BE2C (cell line): ENCODE results near the gene RNF19B.

Experiments used
- DNase-seq: peaks from one replicate; pipeline ENCODE4 v3.0.0-alpha.2; 2020
- H3K27me3 ChIP-seq: fragments of 250-450 bp; sonication (Bioruptor Pico); 2 replicates; pipeline ENCODE4 v1.5.1; 2020; ENCODE audit warnings: mild to moderate bottlenecking
- H3K36me3 ChIP-seq: fragments of 250-450 bp; sonication (Bioruptor Pico); 2 replicates; pipeline ENCODE4 v1.5.1; 2020; ENCODE audit warnings: mild to moderate bottlenecking
- H3K4me1 ChIP-seq: fragments of 250-450 bp; sonication (Bioruptor Pico); 2 replicates; pipeline ENCODE4 v1.5.1; 2020
- H3K4me3 ChIP-seq: 2 replicates; pipeline ENCODE4 v1.5.1; 2011; ENCODE audit warnings: low read depth, low read length
- H3K9me3 ChIP-seq: fragments of 250-450 bp; sonication (Bioruptor Pico); 2 replicates; pipeline ENCODE4 v1.5.1; 2020
- CTCF ChIP-seq: IDR thresholded peaks from 2 replicates; pipeline ENCODE4 v1.5.1; 2012; ENCODE audit warnings: mild to moderate bottlenecking, low read depth, low read length

Gene RNF19B

DNA sequence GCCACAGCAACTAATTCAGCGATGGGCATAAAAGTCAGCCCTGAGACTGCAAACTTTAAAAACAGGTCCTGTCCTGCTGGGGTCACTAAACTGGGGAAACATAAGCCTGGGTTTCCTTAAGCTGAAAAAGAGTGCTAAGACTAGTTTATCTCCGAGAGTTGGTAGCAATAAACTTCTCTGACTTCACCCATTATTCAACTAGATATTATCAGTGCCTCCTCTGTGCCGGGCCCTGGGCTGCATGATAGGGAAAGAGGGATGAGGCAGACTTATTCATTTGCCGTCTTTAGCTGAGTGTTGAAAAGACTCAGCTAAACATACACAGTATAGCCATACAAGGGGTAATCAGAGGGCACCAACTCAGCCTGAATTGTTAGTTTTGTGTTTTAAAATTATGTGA lies 39.0 kb upstream of the RNF19B start:
- DNase-seq, result no peak
- Histone ChIP-seq H3K4me1 (no peaks in the 10 kb centered on the region), H3K27me3 (no peaks in the 10 kb centered on the region), H3K4me3 (no peak overlapping the region), H3K9me3 (no peaks in the 10 kb centered on the region), H3K36me3 (peaks cover 3% of the 10 kb centered on the region; the same call in 1 of the 2 replicates)
- no peak for TF ChIP-seq CTCF

DNA sequence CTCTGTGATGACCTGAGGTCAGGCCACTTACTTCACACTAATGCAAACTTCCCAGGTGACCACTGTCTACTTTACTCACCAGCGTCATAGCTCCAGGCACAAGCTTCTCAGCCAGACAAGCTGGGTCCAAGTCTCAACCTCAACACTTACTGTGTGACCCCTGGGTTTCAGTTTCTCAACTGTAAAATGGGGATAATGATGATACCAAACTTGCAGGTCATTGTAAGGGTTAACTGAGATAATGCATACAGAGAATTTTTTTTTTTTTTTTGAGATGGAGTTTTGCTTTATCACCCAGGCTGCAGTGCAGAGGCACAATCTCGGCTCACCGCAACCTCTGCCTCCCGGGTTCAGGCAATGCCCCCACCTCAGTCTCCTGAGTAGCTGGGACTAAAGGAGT lies 37.4 kb upstream of the RNF19B start:
- no peak for TF ChIP-seq CTCF
- Histone ChIP-seq H3K4me3 (no peak overlapping the region), H3K9me3 (no peaks in the 10 kb centered on the region), H3K27me3 (no peaks in the 10 kb centered on the region), H3K36me3 (no peaks in the 10 kb centered on the region), H3K4me1 (no peaks in the 10 kb centered on the region)
- DNase-seq, result no peak

GRCh38 chr1:33001282-33001681 lies 36.7 kb upstream of the RNF19B start:
- TF ChIP-seq CTCF, result no peak
- Histone ChIP-seq H3K4me3 (no peak overlapping the region), H3K9me3 (no peaks in the 10 kb centered on the region), H3K36me3 (no peaks in the 10 kb centered on the region), H3K4me1 (no peaks in the 10 kb centered on the region), H3K27me3 (no peaks in the 10 kb centered on the region)
- no peak for DNase-seq

DNA sequence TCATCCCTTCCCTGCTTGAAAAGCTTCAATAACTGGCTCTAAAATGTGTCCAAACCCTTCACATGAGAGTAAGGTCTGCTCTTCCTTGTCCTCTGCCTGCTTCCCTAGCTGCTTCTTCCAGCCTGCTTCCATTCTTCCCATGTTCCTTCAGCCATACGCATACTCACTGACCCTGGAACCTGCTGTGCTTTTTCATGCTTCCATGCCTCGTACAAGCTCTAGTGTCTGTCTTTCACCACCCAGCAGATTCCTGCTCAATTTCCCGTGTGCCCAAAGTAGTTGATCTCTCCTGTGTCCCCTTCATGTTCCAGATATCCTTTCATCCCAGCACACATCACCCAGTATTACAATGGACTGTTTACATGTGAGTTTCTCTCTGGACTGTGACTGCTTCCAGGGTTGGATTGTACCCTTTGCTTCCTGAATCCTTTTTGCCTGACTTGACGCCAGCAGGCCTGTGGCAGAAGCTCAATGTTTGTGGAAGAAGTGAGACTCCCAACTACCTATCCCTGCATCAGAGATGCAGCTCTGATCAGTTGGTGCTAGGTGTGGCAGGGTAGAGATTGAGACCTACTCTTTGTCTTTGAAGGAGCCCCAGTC lies 35.9 kb upstream of the RNF19B start:
- Histone ChIP-seq H3K4me1 (no peaks in the 10 kb centered on the region), H3K9me3 (no peaks in the 10 kb centered on the region), H3K36me3 (no peaks in the 10 kb centered on the region), H3K4me3 (no peak overlapping the region), H3K27me3 (no peaks in the 10 kb centered on the region)
- no peak for DNase-seq
- no peak for TF ChIP-seq CTCF

DNA sequence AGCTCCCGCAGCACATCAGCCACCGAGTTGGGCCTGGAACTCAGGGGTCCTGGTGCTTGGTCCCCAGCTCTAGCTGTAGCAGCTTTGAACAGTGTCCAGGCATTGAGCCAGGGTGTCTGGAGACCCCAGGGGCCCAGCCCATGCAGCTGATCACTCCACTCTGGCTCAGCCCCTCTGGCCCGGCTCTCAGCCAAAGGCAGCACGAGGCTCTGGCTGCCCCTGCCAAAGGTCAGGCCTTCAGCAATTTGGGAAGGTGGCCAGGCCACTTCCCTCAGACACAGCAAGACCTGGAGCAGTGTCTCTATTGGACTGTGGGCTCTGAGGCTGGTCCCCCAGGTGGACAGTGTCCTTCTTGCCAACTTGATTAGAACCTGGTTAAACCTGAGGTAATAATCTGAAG lies 34.4 kb upstream of the RNF19B start:
- Histone ChIP-seq H3K4me3 (no peak overlapping the region), H3K36me3 (no peaks in the 10 kb centered on the region), H3K9me3 (no peaks in the 10 kb centered on the region), H3K4me1 (no peaks in the 10 kb centered on the region), H3K27me3 (no peaks in the 10 kb centered on the region)
- TF ChIP-seq CTCF, result no peak
- DNase-seq, result no peak

DNA sequence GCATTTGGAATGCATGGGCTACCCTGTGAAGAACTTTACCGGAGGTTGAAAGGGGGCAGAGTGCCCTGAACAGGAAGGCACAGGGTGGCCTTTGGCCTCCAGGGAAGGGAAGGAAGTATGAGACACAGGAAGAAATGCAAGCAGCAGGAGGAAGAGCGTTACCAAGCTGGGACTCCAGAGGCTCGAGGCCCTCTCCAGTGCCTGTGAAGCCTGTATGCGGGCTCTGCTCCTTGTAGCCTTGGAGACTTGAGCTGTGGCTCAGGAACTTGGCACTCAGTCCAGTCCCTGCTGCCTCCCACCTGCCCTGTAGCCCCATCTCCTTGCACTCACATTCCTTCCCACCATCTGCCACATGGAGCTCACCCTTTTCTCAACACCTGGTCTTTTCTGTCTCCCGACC lies 33.5 kb upstream of the RNF19B start:
- H3K27me3 ChIP-seq, result no peaks in the 10 kb centered on the region
- no peaks in the 10 kb centered on the region for H3K4me1 ChIP-seq
- H3K4me3 ChIP-seq, result no peak overlapping the region
- H3K36me3 ChIP-seq, result no peaks in the 10 kb centered on the region
- no peak for TF ChIP-seq CTCF
- H3K9me3 ChIP-seq, result no peaks in the 10 kb centered on the region
- DNase-seq, result no peak
